Measurements from ENCODE around the gene ZC3H18. TPM values are rescaled to one million over a fixed set of nuclear protein-coding genes. Genes with fewer than 3 reads are reported as not detected.

Gene ZC3H18
- total and polyA plus RNA-seq, 2 donors (not counting 1 experiment from before 2014, with no cell fraction given), result 7.9 to 9.4 TPM

DNA sequence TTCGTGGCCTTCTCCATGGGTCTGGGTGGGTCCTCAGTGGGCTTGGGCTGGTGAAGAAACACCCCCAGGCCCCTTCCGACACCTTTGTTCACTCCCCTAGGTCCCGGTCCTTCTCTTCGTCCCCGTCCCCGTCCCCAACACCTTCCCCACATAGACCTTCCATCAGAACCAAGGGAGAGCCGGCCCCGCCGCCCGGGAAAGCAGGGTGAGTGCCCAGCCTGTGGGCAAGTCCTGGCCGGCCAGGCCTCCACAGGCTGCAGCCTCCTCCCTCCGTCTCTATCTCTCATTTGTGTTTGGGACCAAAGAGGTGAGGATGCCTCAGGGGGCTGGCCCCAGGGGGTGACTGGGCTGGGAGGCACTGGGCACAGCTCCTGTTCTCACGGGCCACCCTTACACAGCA lies 53.7 kb downstream of the ZC3H18 start:
- no peak overlapping the region for H3K4me2 ChIP-seq (ENCODE audit: extremely low read depth, insufficient read depth, low read length)
- TF ChIP-seq EZH2 (IDR thresholded peaks at IDR 0.05; ENCODE audit: low read length, missing control alignments), result no peak
- TF ChIP-seq CTCF (conservative IDR thresholded peaks at IDR 0.05 in 1 of 2, IDR thresholded peaks at IDR 0.05 in 1 of 2; ENCODE audit: low read depth in 1 of 2, low read length in 2 of 2), result no peak
- no peak overlapping the region for H3K4me3 ChIP-seq (replicated peaks in 1 of 4; ENCODE audit: control extremely low read depth in 1 of 4, insufficient read depth in 1 of 4, low read depth in 3 of 4, low read length in 4 of 4)
- H3K27me3 ChIP-seq (ENCODE audit: control insufficient read depth, insufficient read depth, low read length), result no peaks in the 10 kb centered on the region
- H3K79me2 ChIP-seq (ENCODE audit: control insufficient read depth, insufficient read depth, low read length), result no peaks in the 10 kb centered on the region
- H4K20me1 ChIP-seq (ENCODE audit: control insufficient read depth, extremely low read depth, insufficient read depth, low read length), result no peaks in the 10 kb centered on the region
- no peaks in the 10 kb centered on the region for H3K9me3 ChIP-seq (ENCODE audit: control insufficient read depth, insufficient read depth, low read depth, low read length)
- H3K9ac ChIP-seq (ENCODE audit: insufficient read depth, low read length), result no peak overlapping the region
- H2AFZ ChIP-seq (ENCODE audit: low read length), result no peak overlapping the region
- H3K27ac ChIP-seq (ENCODE audit: insufficient read depth, low read length), result no peak overlapping the region
- H3K36me3 ChIP-seq (ENCODE audit: control insufficient read depth, insufficient read depth, low read length), result peaks cover 25% of the 10 kb centered on the region
- no peaks in the 10 kb centered on the region for H3K4me1 ChIP-seq (ENCODE audit: control insufficient read depth, extremely low read depth, insufficient read depth, low read length)
- no peak for DNase-seq (ENCODE audit: low read depth in 2 of 2)

GRCh38 chr16:88624481-88624880 lies 54.3 kb downstream of the ZC3H18 start:
- H3K27ac ChIP-seq (ENCODE audit: insufficient read depth, low read length), result no peak overlapping the region
- TF ChIP-seq CTCF (conservative IDR thresholded peaks at IDR 0.05 in 1 of 2, IDR thresholded peaks at IDR 0.05 in 1 of 2; ENCODE audit: low read depth in 1 of 2, low read length in 2 of 2) (no peak), EZH2 (IDR thresholded peaks at IDR 0.05; ENCODE audit: low read length, missing control alignments) (no peak)
- H3K4me3 ChIP-seq (replicated peaks in 1 of 4; ENCODE audit: control extremely low read depth in 1 of 4, insufficient read depth in 1 of 4, low read depth in 3 of 4, low read length in 4 of 4), result no peak overlapping the region
- H3K4me1 ChIP-seq (ENCODE audit: control insufficient read depth, extremely low read depth, insufficient read depth, low read length), result no peaks in the 10 kb centered on the region
- no peaks in the 10 kb centered on the region for H4K20me1 ChIP-seq (ENCODE audit: control insufficient read depth, extremely low read depth, insufficient read depth, low read length)
- H3K36me3 ChIP-seq (ENCODE audit: control insufficient read depth, insufficient read depth, low read length), result peaks cover 24% of the 10 kb centered on the region
- DNase-seq (ENCODE audit: low read depth in 2 of 2), result no peak
- H3K79me2 ChIP-seq (ENCODE audit: control insufficient read depth, insufficient read depth, low read length), result no peaks in the 10 kb centered on the region
- no peak overlapping the region for H3K4me2 ChIP-seq (ENCODE audit: extremely low read depth, insufficient read depth, low read length)
- no peak overlapping the region for H2AFZ ChIP-seq (ENCODE audit: low read length)
- H3K9ac ChIP-seq (ENCODE audit: insufficient read depth, low read length), result no peak overlapping the region
- no peaks in the 10 kb centered on the region for H3K27me3 ChIP-seq (ENCODE audit: control insufficient read depth, insufficient read depth, low read length)
- H3K9me3 ChIP-seq (ENCODE audit: control insufficient read depth, insufficient read depth, low read depth, low read length), result no peaks in the 10 kb centered on the region

- no peak overlapping the region for H3K4me2 ChIP-seq (ENCODE audit: extremely low read depth, insufficient read depth, low read length)
- H4K20me1 ChIP-seq (ENCODE audit: control insufficient read depth, extremely low read depth, insufficient read depth, low read length), result no peaks in the 10 kb centered on the region
- peaks cover 25% of the 10 kb centered on the region for H3K36me3 ChIP-seq (ENCODE audit: control insufficient read depth, insufficient read depth, low read length)
- no peak overlapping the region for H3K27ac ChIP-seq (ENCODE audit: insufficient read depth, low read length)
- DNase-seq (ENCODE audit: low read depth in 2 of 2), result no peak
- H3K4me1 ChIP-seq (ENCODE audit: control insufficient read depth, extremely low read depth, insufficient read depth, low read length), result no peaks in the 10 kb centered on the region
- no peak for TF ChIP-seq EZH2 (IDR thresholded peaks at IDR 0.05; ENCODE audit: low read length, missing control alignments)
- TF ChIP-seq CTCF (conservative IDR thresholded peaks at IDR 0.05 in 1 of 2, IDR thresholded peaks at IDR 0.05 in 1 of 2; ENCODE audit: low read depth in 1 of 2, low read length in 2 of 2), result no peak
- H3K9me3 ChIP-seq (ENCODE audit: control insufficient read depth, insufficient read depth, low read depth, low read length), result no peaks in the 10 kb centered on the region
- no peak overlapping the region for H3K9ac ChIP-seq (ENCODE audit: insufficient read depth, low read length)
- H2AFZ ChIP-seq (ENCODE audit: low read length), result no peak overlapping the region
- no peak overlapping the region for H3K4me3 ChIP-seq (replicated peaks in 1 of 4; ENCODE audit: control extremely low read depth in 1 of 4, insufficient read depth in 1 of 4, low read depth in 3 of 4, low read length in 4 of 4)
- no peaks in the 10 kb centered on the region for H3K79me2 ChIP-seq (ENCODE audit: control insufficient read depth, insufficient read depth, low read length)
- H3K27me3 ChIP-seq (ENCODE audit: control insufficient read depth, insufficient read depth, low read length), result no peaks in the 10 kb centered on the region
These were observed 54.9 kb downstream of the ZC3H18 start for GRCh38 chr16:88624977-88625576.
